Left forelimb (tissue), 1 donor: ENCODE measurements around the gene NPNT.

Experiments
- DNase-seq: peaks from one replicate; pipeline ENCODE4 v3.0.0-alpha.2; 2018; ENCODE audit warnings: low spot score

The NPNT gene

GRCh38 chr4:105917171-105917685 is 22.0 kb downstream of the NPNT start:
- no peak for DNase-seq

GRCh38 chr4:105921301-105921700 is 26.0 kb downstream of the NPNT start:
- no peak for DNase-seq

GRCh38 chr4:105923497-105924238 is 28.4 kb downstream of the NPNT start:
- no peak for DNase-seq

- DNase-seq: no peak
Measured at GRCh38 chr4:105924341-105924740, 29.1 kb downstream of the NPNT start.

GRCh38 chr4:105930698-105931097 is 35.4 kb downstream of the NPNT start:
- no peak for DNase-seq

- DNase-seq: no peak
Measured at GRCh38 chr4:105933083-105933482, 37.8 kb downstream of the NPNT start.

GRCh38 chr4:105934386-105934785 is 39.1 kb downstream of the NPNT start:
- DNase-seq: no peak

- no peak for DNase-seq
Measured at GRCh38 chr4:105936901-105937300, 41.6 kb downstream of the NPNT start.

- no peak for DNase-seq
Measured at GRCh38 chr4:105937759-105938158, 42.5 kb downstream of the NPNT start.

GRCh38 chr4:105943234-105943633 is 48.0 kb downstream of the NPNT start:
- no peak for DNase-seq

- no peak for DNase-seq
Measured at GRCh38 chr4:105944540-105944939, 49.3 kb downstream of the NPNT start.

GRCh38 chr4:105946771-105947170 is 51.5 kb downstream of the NPNT start:
- no peak for DNase-seq

- no peak for DNase-seq
Measured at GRCh38 chr4:105950701-105951100, 55.4 kb downstream of the NPNT start.

GRCh38 chr4:105951198-105951597 is 55.9 kb downstream of the NPNT start:
- no peak for DNase-seq

GRCh38 chr4:105952591-105952990 is 57.3 kb downstream of the NPNT start:
- DNase-seq: no peak

- no peak for DNase-seq
Measured at GRCh38 chr4:105956569-105956968, 61.3 kb downstream of the NPNT start.

GRCh38 chr4:105957680-105958079 is 62.4 kb downstream of the NPNT start:
- DNase-seq: no peak

GRCh38 chr4:105963461-105964400 is 68.5 kb downstream of the NPNT start:
- DNase-seq: no peak

GRCh38 chr4:105965183-105965800 is 70.0 kb downstream of the NPNT start:
- DNase-seq: no peak

GRCh38 chr4:105966051-105966450 is 70.8 kb downstream of the NPNT start:
- DNase-seq: no peak

GRCh38 chr4:105967058-105967658 is 71.9 kb downstream of the NPNT start:
- no peak for DNase-seq

GRCh38 chr4:105969575-105969974 is 74.3 kb downstream of the NPNT start:
- no peak for DNase-seq
